Panc1 (cell line): ENCODE data around the gene IL1RAPL1. TPM values are rescaled to one million over a fixed set of nuclear protein-coding genes. Genes with fewer than 3 reads are reported as not detected.
A peak's percentile ranks its signal among the peaks of the same experiment; 100 is the strongest.

Source experiments
- ATAC-seq: fragments of 200-7000 bp; cut with Tn5 transposase; 2 replicates; pipeline ENCODE4 v1.9.1; 2020; ENCODE audit warnings: mild to moderate bottlenecking, moderate library complexity
- BruUV-seq: library from RNA; stranded (reverse); fragments of 400-500 nt; replicated peaks from 2 replicates; lab custom pipeline; 2021; lab: Mats Ljungman, UMichigan
- CTCF ChIA-PET: fragments of 300-600 bp; sonication (Branson Sonifier 250); formaldehyde crosslinking; loops from one replicate; lab custom pipeline; 2022; ENCODE audit warnings: antibody characterized with exemption; lab: Charles Lee
- POLR2A ChIA-PET: fragments of 300-600 bp; sonication (Branson Sonifier 250); formaldehyde crosslinking; loops from one replicate; lab custom pipeline; 2022; ENCODE audit warnings: antibody characterized with exemption; lab: Charles Lee
- DNase-seq: peaks from one replicate; pipeline ENCODE4 v3.0.0-alpha.2; 2010; ENCODE audit warnings: low read depth, low spot score
- H3K27ac ChIP-seq: 2 replicates; pipeline ENCODE4 v1.5.1; 2011; ENCODE audit warnings: mild to moderate bottlenecking, low read length, inconsistent platforms
- H3K27me3 ChIP-seq: fragments of 200-500 bp; sonication (Bioruptor generic); 2 replicates; pipeline ENCODE4 v1.6.0; 2014; ENCODE audit warnings: low read length, inconsistent platforms; ENCODE audit not compliant: control insufficient read depth, insufficient read depth
- H3K36me3 ChIP-seq: fragments of 200-500 bp; sonication (Bioruptor generic); 2 replicates; pipeline ENCODE4 v1.5.1; 2014; ENCODE audit warnings: inconsistent platforms, mild to moderate bottlenecking, low read length, moderate library complexity; ENCODE audit not compliant: control insufficient read depth, insufficient read depth
- H3K4me1 ChIP-seq: 2 replicates; pipeline ENCODE4 v1.5.1; 2011; ENCODE audit warnings: inconsistent platforms, mild to moderate bottlenecking, low read length, moderate library complexity; ENCODE audit not compliant: control insufficient read depth, insufficient read depth
- H3K4me3 ChIP-seq, 2 experiments: 2 replicates each; pipeline ENCODE4 v1.5.1; 2011 to 2012; ENCODE audit warnings: low read depth in 2 of 2, low read length in 2 of 2, mild to moderate bottlenecking in 2 of 2, inconsistent platforms in 1 of 2, moderate library complexity in 1 of 2
- H3K9me3 ChIP-seq: fragments of 200-500 bp; sonication (Bioruptor generic); 2 replicates; pipeline ENCODE4 v1.5.1; 2014; ENCODE audit warnings: low read depth, mild to moderate bottlenecking, inconsistent platforms, low read length, moderate library complexity; ENCODE audit not compliant: control insufficient read depth, insufficient read depth
- CTCF ChIP-seq: fragments of 450-650 bp; IDR thresholded peaks from 2 replicates; pipeline ENCODE4 v1.5.1; 2017; ENCODE audit warnings: mild to moderate bottlenecking
- POLR2AphosphoS5 ChIP-seq: IDR thresholded peaks from 2 replicates; pipeline ENCODE4 v1.6.1; 2012; ENCODE audit warnings: mild to moderate bottlenecking, low read depth, low read length, moderate library complexity
- SIN3A ChIP-seq: IDR thresholded peaks from 2 replicates; pipeline ENCODE4 v1.6.1; 2012; ENCODE audit warnings: low read depth, mild to moderate bottlenecking, low read length, moderate library complexity, borderline replicate concordance; ENCODE audit not compliant: insufficient read depth
- TCF7L2 ChIP-seq: IDR thresholded peaks from 2 replicates; pipeline ENCODE4 v1.6.1; 2011; ENCODE audit warnings: mild to moderate bottlenecking, low read depth, low read length, inconsistent platforms
- in situ Hi-C: cut with HindIII; loops from 2 replicates; pipeline ENCODE4 v1.10.0; 2016; ENCODE audit warnings: low sequenced_read_pairs, low pct_unique_long_range_greater_than_20kb
- intact Hi-C: fragments of 100-400 bp; cut with micrococcal nuclease; formaldehyde crosslinking; loops from one replicate; pipeline ENCODE4 v1.10.0; 2022; ENCODE audit not compliant: unreplicated experiment
- total RNA-seq: library from RNA; stranded (reverse); gene quantifications from one replicate; pipeline ENCODE4 v1.2.1, GENCODE V29; 2021; ENCODE audit not compliant: unreplicated experiment
- TF ChIP-seq, protein P1 (sequence below), 2 experiments: IDR thresholded peaks; 2 replicates each; pipeline ENCODE4 v1.6.1; 2011 to 2012; ENCODE audit warnings: low read depth in 2 of 2, control low read depth in 1 of 2, low read length in 1 of 2, mild to moderate bottlenecking in 1 of 2, moderate library complexity in 1 of 2; ENCODE audit not compliant: insufficient read depth in 1 of 2

The IL1RAPL1 gene
- total RNA-seq, 1 experiment from 2014 or later = 0.59 TPM

- DNase-seq (no peak), ATAC-seq (peak; percentile 51; the same call in 1 of the 2 replicates)
- POLR2A ChIA-PET = no interaction called here
- Histone ChIP-seq H3K27me3 (no peaks in the 10 kb centered on the region), H3K27ac (0 out of 2 replicates have a peak overlapping the region, but pooled peaks have one; percentile 34), H3K9me3 (no peaks in the 10 kb centered on the region), H3K4me1 (no peaks in the 10 kb centered on the region), H3K4me3 (no peak overlapping the region), H3K36me3 (no peaks in the 10 kb centered on the region)
- in situ Hi-C loops (no loop called here), intact Hi-C loops (no loop called here)
- CTCF ChIA-PET = interaction anchor here (0.5 kb wide), 1 partner anchor 35 kb away, joined by 4 read pairs; no protein-coding TSS in a partner anchor
- BruUV-seq = no TSS peak
- TF ChIP-seq, protein P1, sequence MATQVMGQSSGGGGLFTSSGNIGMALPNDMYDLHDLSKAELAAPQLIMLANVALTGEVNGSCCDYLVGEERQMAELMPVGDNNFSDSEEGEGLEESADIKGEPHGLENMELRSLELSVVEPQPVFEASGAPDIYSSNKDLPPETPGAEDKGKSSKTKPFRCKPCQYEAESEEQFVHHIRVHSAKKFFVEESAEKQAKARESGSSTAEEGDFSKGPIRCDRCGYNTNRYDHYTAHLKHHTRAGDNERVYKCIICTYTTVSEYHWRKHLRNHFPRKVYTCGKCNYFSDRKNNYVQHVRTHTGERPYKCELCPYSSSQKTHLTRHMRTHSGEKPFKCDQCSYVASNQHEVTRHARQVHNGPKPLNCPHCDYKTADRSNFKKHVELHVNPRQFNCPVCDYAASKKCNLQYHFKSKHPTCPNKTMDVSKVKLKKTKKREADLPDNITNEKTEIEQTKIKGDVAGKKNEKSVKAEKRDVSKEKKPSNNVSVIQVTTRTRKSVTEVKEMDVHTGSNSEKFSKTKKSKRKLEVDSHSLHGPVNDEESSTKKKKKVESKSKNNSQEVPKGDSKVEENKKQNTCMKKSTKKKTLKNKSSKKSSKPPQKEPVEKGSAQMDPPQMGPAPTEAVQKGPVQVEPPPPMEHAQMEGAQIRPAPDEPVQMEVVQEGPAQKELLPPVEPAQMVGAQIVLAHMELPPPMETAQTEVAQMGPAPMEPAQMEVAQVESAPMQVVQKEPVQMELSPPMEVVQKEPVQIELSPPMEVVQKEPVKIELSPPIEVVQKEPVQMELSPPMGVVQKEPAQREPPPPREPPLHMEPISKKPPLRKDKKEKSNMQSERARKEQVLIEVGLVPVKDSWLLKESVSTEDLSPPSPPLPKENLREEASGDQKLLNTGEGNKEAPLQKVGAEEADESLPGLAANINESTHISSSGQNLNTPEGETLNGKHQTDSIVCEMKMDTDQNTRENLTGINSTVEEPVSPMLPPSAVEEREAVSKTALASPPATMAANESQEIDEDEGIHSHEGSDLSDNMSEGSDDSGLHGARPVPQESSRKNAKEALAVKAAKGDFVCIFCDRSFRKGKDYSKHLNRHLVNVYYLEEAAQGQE (IDR thresholded peaks at IDR 0.05; ENCODE audit: insufficient read depth in 1 of 2, low read depth in 2 of 2, low read length in 1 of 2) = no peak
- no peak for TF ChIP-seq POLR2AphosphoS5
- no peak for TF ChIP-seq SIN3A
- no peak for TF ChIP-seq CTCF
- no peak for TF ChIP-seq TCF7L2
Observed at GRCh38 chrX:29617276-29617675, 1030.0 kb downstream of the IL1RAPL1 start.

DNA sequence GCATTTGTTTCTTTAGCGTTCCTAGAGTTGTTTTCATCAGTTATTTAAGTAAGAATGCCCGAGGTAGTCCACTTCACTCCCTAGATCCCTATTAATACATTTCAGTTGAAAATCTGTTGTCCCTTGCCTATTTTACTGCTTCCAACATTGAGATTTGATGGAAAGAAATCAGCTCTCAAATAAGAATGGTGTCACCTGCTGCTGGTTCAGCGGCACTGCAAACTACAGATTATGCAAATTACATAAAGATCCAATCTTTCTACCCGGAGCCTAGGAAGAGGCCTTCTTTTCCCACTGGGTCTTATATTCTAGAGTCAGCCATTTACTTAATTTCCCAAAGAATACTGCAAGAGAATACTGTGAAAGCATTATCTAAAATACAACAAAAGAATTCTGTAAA lies 1030.5 kb downstream of the IL1RAPL1 start:
- no TSS peak for BruUV-seq
- intact Hi-C loops (no loop called here), in situ Hi-C loops (no loop called here)
- Histone ChIP-seq H3K36me3 (no peaks in the 10 kb centered on the region), H3K9me3 (no peaks in the 10 kb centered on the region), H3K4me3 (no peak overlapping the region), H3K27ac (no peak overlapping the region), H3K27me3 (no peaks in the 10 kb centered on the region), H3K4me1 (no peaks in the 10 kb centered on the region)
- ChIA-PET CTCF (no interaction called here), POLR2A (no interaction called here)
- TF ChIP-seq CTCF (peak; percentile 43; the same call in 1 of the 2 replicates), SIN3A (no peak), TCF7L2 (no peak)
- TF ChIP-seq, protein P1 (IDR thresholded peaks at IDR 0.05; ENCODE audit: insufficient read depth in 1 of 2, low read depth in 2 of 2, low read length in 1 of 2) = no peak
- ATAC-seq = no peak
- DNase-seq = no peak
